ENCODE data around the gene SEC62. TPM values are rescaled to one million over a fixed set of nuclear protein-coding genes. Genes with fewer than 3 reads are reported as not detected.

The SEC62 gene
- total RNA-seq, 2 donors from 2014 or later: 94.4 to 101 TPM

DNA sequence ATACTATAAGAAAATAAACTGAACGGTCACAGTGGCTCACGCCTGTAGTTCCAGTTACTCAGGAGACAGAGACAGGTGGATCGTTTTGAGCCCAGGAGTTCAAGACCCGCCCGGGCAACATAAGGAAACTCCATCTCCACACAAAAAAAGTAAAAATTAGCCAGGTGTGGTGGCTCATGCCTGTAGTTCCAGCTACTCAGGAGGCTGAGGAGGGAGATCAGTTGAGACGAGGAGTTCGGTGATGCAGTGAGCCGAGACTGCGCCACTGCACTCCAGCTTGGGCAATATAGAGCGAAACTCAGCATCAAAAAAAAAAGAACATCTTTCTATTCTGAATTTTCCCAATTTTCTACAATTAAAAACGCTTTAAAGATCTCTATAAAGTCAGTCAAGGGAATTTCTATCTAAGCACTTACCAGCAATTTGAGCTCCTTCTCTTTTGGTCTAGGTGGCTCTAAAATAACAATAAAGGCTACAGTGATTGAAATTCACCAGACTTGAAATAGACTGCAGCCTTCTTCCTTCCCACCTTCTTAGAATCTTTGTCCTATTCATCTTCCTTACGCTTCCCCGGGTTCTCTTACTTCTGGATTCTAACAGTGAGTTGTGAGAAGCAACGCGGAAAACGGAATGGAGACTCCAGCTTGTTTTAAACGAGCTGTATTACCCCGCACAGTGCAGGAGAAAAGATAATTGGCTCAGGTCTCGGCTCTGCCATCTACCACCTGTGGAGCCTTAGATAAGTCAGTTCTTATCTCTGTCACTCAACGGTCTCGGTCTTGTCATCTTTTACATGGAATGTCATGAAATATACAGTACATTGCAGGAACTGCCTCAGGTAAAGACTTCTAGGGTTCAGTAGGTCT, 812 bp upstream of the SEC62 start:
- ATAC-seq: peak; percentile 2
- intact Hi-C loops (cut with DNase I): loop anchor here in 1 of 2 donors (2.0 to 5.0 kb wide), 2 partner anchors 101 to 203 kb away; no protein-coding TSS in a partner anchor

DNA sequence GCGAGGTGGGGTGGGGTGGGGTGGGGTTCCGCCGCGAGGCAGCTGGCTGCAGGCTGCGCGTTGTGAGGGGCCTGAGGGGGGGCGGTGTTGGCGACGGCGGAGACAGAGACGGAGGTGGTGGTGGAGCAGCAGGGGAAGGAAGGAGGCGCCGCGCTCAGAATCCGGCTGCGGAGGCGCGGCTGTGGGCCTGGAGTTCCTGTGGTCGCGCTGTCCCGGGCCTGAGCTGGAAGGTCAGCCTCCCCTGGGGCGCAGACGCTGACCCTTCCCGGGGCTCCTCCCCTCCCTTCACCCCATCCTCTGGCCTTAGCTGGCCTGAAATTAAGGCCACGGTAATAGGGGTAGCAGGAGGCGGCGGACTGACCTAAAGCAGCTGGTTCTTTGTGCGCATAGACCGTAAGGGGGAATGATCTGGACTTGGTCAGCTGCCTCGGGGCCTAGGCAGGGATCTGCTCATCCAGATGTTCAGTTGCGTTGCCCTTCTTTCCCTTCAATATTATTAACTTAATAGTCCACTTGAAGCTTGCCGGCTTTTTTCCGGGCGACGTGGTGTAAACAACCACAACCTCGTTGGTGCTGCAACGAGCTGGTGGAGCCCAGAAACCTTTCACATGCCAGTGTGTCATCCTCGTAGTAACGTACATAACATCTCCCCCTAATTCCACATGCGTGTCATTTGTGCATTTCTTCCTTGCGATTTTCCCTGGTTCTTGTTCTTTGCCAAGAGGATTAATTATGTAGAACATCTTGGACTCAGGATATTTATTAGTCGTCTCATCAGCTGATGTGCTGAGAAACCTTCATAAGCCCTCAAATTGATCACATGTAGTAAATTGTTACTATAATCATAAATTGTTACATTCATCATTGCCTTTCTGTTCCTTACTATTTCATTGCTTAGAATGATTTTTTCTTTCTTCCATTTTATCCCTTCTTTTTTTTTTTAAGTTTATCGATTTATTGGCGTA, 626 bp downstream of the SEC62 start:
- DNase-seq (peak; percentile 66), ATAC-seq (peak; percentile 80 to 88)
- intact Hi-C loops (cut with DNase I): loop anchor here in 1 of 2 donors (2.0 to 5.0 kb wide), 2 partner anchors 102 to 205 kb away; no protein-coding TSS in a partner anchor

More for the DNA sequence above, 812 bp upstream of the SEC62 start:
- DNase-seq: no peak

DNA sequence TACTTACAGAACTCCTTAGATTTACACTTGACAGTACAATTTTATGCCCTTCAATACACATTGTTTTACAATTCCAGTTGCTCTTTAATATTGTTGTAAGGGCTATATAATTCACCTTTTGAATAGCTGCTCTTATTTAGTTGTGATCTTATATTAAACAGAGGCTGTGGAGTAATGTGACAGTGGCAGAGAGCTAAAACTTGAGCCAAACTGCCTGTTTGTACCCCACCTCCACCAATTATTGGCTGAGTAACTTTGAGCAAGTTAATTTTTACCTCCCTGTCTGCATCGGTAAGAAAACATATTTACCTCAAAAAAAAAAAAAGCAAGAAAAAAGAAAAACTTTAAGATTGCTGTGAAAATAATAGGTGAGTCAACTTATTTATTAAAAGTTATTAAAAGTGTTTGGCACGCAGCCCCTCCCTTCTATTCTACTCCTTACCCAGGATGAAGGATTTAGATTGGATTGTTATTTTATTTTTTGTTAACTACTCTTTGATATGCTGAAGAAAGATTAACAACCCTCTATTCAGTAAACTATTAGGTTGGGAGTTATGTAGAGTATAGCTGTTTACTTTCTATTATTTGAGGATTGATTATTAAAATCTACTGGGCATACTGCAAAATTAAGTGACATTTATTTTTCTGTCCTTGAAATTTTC, 1.7 kb downstream of the SEC62 start:
- no peak for DNase-seq
- intact Hi-C loops (cut with DNase I): loop anchor here in 1 of 2 donors (5.0 kb wide), 1 partner anchor 206 kb away; no protein-coding TSS in a partner anchor

DNA sequence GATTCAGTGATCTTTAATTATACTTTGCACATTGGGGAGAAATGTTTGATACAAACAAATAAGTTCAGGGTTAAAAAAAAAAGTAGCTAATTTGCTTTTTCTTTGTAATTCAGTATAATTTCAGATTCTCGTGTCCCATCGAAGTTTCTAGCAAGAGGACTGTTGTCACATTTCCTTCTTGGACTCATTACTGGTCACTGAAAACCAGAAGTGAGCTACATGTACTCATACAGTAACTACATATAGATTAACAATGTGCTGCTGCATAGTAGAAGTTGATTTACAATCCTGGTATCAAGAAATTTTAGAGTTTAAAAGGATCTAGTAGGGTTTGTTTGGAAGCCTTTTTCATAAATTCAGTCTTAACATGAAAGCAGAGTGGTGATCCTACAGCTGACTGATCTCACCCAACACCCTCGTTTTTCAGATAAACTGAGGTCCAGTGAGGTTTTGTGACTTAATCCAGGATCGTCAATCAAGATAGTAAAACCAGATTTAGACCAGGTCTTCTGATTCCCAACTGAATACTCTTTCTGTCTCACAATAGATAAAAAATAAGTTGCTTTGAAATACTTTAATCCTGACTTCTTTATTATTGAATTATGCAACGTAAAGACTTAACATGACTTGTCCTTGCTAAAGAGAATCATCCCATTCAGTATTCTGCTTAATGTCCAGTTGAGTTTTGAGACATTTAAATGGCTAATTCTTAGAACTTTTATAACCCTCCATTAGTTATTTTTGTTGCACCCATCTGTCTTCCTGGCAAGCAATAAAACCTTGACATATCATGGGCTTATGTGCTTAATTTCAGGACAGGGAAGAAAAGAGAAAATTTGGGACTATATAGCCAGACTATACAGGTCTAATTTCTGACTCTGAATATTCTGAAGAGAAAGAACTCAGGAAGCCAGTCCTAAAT, 2.8 kb downstream of the SEC62 start:
- ATAC-seq (no peak), DNase-seq (no peak)
- intact Hi-C loops (cut with DNase I): loop anchor here in 1 of 2 donors (5.0 kb wide), 1 partner anchor 207 kb away; no protein-coding TSS in a partner anchor

More for the DNA sequence above, 1.7 kb downstream of the SEC62 start:
- no peak for ATAC-seq

DNA sequence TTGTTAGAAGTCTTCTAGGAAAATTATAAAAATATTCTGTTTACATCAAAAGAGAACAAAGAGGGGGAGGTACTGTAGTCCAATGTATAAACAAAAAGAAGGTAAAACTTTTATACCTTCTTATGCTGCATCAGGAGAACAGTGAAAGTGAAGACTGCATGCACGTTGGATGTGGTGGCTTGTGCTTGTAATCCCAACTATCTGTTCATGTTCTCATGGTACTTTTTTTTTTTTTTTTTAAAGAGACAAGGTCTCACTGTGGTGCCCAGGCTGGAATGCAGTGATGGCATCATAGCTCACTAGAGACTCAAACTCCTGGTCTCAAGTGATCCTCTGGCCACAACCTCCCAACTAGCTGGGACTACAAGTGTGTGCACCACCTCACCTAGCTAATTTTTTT, 4.2 kb downstream of the SEC62 start:
- intact Hi-C loops (cut with DNase I): no loop called here
- ATAC-seq (no peak), DNase-seq (no peak)

DNA sequence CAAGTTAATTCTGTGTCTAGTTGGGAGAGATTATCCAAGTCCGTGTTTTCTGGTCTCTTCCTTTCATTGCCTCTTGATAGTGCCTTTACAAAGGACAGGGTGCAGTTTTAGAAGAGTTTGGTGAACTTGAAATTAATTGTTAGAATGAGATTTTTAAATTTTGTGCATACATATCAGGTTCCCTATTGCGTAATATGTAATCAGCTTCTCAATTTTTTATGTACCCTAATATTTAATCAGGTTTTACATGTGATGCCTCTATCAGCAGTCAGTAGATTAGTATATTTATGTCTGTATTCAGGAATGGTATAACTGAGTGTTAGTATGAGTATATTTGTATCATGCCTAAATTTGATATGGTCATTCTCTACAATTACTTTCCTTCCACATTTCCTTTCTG, 4.9 kb downstream of the SEC62 start:
- ATAC-seq (no peak), DNase-seq (no peak)
- intact Hi-C loops (cut with DNase I): no loop called here

DNA sequence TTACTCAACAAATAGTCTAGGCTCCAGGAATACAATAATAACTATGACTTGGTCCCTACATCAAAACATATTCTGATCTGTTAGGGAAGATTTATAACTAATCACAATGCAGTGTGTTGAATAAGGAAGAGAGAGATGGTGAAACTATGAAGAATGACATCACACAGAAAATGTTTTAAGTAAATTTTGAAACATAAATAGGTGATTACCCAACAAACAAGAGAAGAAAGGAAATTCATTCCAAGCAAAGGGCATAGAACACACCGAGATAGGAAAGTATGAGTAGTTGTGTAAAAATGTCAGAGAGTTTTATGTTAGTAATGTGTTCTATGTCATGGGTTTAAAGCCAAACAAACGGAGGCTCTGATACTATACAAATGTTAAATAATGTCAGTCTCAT, 13.4 kb downstream of the SEC62 start:
- DNase-seq: no peak
- no peak for ATAC-seq
- intact Hi-C loops (cut with DNase I): loop anchor here in 1 of 2 donors (10.0 kb wide), 1 partner anchor 125 kb away; no protein-coding TSS in a partner anchor

DNA sequence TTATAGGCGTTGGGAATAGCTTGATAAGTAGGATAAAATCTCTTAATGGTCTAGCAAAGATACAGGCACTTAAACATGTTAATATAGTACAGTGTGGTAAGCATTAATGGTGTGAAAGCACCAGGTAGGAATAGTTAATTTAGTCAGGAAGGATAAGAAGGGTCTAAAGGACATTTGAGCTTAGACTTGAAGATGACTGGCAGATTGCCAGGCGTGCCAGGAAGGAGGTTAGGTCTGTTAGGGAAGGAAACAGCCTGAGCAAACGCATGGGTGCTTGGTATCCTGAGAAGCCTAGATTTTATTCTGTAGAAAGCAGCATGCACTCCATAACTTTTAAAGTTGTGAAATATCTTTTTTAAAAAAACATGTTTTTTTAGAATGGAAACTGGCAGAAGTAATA, 17.7 kb downstream of the SEC62 start:
- ATAC-seq: no peak
- DNase-seq: peak; percentile 38
- intact Hi-C loops (cut with DNase I): loop anchor here in 1 of 2 donors (10.0 kb wide), 1 partner anchor 121 kb away; no protein-coding TSS in a partner anchor

DNA sequence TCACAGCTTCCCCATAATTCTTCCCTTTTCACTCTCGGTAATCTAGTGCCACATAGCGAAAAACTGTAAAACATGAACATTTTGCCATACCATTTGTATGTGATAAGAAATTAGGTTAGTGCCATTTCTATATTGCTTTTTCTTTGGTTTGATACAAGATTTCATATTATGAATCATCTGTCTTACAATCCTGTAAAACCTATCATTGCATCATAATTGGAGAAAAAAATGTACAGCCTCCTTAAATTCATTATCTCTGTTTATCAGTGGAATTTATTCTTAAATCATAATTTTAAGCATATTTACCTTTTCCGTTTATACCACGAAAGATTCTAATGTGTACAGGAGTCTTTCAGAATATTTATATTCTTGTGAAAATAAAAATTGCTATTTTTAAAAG, 23.8 kb downstream of the SEC62 start:
- intact Hi-C loops (cut with DNase I): no loop called here
- no peak for DNase-seq
- no peak for ATAC-seq

DNA sequence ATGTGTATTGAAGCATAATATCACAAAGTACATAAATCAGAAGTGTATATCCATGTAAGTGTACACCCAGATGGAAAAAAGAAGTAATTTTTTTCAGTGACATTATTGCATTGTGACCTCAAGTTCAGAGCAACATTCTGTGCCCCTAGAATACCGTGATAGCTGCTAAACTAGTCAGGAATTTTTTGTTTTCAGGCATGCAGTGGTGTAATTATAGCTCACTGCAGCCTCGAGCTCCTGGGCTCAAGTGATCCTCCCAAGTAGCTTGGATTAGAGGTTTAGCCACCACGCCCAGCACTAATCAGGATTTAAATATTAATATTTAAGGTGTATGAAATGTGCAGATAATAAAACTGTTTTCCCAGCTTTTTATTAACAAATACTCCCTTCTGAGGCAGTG, 25.5 kb downstream of the SEC62 start:
- ATAC-seq (peak in 1 of 2 donors; percentile 42), DNase-seq (no peak)
- intact Hi-C loops (cut with DNase I): no loop called here

DNA sequence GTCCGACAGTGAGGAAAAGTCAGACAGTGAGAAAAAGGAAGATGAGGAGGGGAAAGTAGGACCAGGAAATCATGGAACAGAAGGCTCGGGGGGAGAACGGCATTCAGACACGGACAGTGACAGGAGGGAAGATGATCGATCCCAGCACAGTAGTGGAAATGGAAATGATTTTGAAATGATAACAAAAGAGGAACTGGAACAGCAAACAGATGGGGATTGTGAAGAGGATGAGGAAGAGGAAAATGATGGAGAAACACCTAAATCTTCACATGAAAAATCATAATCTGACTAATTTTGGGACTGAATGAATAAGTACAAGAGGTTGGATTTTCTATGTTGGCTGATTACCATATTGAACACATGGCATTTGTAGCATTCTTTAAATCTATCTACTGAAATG, 26.2 kb downstream of the SEC62 start:
- DNase-seq (no peak), ATAC-seq (no peak)
- intact Hi-C loops (cut with DNase I): no loop called here

DNA sequence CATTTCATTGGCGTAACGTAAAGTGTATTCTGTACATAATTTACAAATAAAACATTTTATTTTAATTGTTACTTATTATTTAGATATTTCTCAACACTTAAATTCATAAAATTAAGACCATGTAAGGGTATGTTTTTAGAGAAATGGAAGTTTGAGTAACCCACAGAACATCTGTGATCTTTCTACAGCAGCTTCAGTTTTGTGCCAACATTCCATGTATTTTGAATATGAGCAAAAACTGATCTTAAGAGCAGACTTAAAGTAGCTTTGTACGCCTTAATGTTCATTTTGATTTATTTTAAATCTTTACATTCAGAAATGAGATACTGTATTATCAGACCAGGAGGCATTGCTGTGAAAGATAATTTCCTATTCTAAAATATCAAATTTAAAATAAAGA, 27.2 kb downstream of the SEC62 start:
- no peak for DNase-seq
- intact Hi-C loops (cut with DNase I): no loop called here
- no peak for ATAC-seq

DNA sequence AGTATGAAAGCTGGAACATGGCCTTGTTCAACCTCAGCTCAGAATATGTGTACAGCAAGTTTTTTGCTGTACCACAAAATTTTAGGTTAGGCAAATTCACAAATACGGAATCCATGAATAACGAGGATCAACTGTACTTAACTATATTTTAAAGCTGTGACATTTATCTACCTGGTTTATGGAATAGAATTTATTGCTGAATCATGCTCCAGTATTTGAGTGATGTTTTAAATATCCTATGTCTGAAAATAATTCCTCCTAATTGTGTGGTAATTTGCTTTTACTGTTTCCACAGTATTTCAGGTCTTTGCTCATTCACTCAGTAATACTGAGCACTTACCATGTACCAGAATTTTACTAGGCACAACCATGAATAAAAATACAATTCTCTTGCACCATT, 29.5 kb downstream of the SEC62 start:
- intact Hi-C loops (cut with DNase I): no loop called here
- DNase-seq: no peak
- no peak for ATAC-seq

DNA sequence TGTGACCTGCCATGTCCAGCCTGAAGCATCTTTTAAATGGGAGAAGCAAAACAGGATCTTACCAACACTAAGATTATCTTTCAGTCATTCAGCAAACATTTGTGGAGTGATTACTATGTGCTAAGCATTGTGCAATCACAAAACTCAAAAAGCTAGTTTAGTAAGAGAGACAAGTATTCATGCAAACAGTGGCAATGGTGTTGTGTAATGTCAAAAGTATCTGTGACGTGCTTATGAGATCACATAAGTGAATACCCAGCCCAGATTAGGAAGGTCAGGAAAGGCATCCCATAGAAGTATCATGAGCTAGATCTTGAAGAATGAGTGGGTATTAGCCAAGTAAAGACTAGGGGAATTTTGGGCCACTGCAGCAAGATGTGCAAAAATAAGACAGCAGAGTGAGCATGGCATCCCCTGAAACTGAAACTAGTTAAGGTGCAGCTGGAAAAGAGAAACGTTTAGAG, 32.1 kb downstream of the SEC62 start:
- DNase-seq (no peak), ATAC-seq (peak in 1 of 2 donors; percentile 81)
- intact Hi-C loops (cut with DNase I): no loop called here

DNA sequence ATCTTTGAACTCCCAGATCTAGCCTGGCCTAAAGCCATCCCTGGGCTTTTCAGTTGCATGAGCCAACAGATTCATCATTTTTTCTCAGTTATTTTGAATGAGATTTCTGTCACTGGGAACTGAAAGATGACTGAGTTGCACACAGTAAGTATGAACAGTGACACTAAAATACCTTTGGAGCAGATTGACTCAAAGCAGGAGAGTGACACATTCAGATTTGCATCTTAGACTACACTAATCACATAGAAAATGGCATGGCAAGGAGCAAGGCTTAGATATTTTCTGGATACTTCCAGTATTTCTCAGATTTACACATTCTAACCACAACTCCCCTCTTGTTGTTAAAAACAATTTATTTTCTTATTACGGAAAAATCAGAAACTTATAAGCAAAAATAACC, 32.8 kb downstream of the SEC62 start:
- ATAC-seq (no peak), DNase-seq (no peak)
- intact Hi-C loops (cut with DNase I): no loop called here

DNA sequence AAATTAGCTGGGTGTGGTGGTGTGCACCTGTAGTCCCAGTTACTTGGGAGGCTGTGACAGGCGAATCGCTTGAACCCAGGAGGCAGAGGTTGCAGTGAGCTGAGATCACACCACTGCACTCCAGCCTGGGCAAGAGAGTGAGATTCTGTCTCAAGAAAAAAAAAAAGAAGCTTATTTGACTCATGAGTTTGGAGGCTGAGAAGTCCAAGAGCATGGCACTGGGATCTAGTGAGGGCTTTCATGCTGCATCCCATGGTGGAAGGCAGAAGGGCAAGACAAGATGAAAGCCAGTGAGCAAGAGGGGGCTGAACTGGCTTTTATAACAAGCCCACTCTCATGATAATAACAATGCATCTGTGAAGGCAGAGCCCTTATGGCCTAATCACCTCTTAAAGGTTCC, 33.4 kb downstream of the SEC62 start:
- intact Hi-C loops (cut with DNase I): no loop called here
- ATAC-seq (no peak), DNase-seq (no peak)

DNA sequence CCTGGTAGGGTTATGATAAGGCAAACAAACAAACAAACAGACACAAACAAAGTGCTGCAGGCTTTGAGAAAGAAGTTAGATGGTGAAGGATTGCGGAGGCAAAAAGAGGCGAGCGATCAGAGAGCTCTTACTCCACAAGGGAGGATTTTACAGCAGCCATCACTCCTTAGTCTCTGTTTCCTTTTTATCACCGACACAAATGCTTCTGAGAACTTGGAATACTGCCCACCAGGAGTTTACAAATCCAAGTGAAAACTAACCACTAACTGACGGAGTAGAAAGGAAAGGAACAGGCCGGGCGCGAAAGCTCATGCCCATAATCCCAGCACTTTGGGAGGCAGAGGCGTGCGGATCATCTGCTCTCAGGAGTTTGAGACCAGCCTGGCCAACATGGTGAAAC, 35.6 kb downstream of the SEC62 start:
- intact Hi-C loops (cut with DNase I): no loop called here
- ATAC-seq: no peak
- no peak for DNase-seq

DNA sequence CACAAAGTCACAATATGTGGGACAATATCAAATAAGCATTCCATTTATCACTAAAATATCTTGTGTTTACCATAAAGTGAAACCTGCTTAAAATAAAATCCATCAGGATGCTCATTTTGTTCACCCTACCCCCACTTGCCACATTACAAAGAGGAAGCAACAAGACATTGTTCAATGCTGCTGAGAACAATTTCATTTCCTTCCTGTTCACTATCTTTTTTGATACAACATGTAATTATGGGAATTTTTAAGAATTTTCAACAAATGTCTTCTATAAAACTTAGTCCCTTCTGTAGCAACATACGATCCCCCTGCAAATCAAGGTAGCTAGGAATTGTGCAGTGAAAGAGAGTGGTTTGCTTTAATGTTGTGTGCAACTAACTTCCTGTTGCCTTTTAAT, 36.3 kb downstream of the SEC62 start:
- no peak for ATAC-seq
- DNase-seq: no peak
- intact Hi-C loops (cut with DNase I): no loop called here
